CD4-positive, alpha-beta T cell treated with Interleukin-6 at 100 ng/mL for 8 hours (primary cell): ENCODE measurements around the gene SKAP1.

Source experiments
- DNase-seq: peaks from one replicate; pipeline ENCODE4 v3.0.0-alpha.2; 2020; ENCODE audit warnings: mixed read lengths, low spot score

SKAP1 gene

DNA sequence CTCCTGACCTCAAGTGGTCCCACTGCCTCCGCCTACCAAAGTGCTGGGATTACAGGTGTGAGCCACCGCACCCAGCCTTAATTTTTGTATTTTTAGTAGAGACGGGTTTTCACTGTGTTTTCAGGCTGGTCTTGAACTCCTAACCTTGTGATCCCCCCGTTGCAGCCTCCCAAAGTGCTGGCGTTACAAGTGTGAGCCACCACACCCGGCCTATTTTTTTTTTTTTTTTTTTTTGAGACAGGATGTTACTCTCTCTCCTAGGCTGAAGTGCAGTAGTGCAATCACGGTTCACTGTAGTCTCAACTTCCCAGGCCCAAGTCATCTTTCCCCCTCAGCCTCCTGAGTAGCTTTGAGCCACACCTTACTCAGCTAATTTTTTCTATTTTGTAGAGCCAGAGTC is 325.6 kb downstream of the SKAP1 start:
- no peak for DNase-seq

DNA sequence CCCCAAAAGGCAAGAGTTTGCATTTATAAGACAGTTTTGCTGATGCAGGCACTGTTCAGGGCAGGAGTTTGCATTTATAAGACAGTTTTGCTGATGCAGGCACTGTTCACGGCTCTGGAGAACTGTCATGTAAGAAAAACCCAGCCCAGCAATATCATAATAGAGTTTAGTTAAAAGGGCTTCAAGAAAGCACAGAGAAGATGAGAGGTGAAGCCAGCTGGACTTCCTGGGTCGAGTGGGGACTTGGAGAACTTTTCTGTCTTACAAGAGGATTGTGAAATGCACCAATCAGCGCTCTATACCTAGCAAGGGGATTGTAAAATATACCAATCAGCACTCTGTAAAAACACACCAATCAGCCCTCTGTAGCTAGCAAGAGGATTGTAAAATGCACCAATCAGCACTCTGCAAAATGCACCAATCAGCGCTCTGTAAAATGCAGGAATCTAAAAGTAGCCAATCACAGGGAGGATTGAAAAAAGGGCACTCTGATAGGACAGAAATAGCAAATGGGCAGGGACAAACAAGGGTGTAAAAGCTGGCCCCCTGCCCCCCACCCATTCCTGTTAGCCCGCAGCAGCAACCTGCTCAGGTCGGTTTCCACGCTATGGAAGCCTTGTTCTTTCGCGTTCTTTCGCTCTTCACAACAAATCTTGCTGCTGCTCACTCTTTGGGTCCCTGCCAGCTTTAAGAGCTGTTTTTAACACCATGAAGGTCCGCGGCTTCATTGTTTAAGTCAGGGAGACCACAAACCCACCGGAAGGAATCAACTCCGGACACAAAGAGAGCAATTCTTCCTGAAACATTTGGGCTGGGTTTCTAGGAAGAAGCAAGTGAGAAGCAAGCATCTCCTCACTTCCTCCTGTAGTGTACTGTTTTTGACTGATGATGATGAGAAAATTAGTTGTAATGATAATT is 327.0 kb downstream of the SKAP1 start:
- no peak for DNase-seq

DNA sequence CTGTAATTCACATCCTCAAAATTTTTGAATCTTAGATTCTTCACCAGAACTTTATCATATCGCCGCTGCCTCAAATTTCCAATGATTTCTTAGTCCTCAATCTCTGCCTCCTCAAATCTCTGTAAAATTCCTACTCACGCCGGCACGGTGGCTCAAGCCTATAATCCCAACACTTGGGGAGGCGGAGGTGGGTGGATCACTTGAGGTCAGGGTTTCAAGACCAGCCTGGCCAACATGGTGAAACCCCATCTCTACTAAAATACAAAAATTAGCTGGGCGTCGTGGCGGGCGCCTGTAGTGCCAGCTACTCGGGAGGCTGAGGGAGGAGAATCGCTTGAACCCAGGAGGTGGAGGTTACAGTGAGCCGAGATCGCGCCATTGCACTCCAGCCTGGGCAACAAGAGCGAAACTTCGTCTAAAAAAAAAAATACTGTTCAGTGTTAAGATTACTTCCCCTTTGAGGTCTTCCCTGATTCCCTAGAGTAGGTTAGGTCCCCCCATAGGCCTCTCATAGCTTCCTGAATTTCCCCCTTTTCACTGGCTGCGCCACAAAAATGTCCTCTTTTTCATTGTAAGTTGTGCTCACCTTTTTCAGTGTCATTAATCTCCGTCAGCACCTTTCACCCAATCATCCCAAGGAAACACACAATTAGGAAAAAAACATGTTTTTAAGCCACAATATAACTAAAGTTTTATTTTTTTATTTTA is 327.8 kb downstream of the SKAP1 start:
- no peak for DNase-seq

DNA sequence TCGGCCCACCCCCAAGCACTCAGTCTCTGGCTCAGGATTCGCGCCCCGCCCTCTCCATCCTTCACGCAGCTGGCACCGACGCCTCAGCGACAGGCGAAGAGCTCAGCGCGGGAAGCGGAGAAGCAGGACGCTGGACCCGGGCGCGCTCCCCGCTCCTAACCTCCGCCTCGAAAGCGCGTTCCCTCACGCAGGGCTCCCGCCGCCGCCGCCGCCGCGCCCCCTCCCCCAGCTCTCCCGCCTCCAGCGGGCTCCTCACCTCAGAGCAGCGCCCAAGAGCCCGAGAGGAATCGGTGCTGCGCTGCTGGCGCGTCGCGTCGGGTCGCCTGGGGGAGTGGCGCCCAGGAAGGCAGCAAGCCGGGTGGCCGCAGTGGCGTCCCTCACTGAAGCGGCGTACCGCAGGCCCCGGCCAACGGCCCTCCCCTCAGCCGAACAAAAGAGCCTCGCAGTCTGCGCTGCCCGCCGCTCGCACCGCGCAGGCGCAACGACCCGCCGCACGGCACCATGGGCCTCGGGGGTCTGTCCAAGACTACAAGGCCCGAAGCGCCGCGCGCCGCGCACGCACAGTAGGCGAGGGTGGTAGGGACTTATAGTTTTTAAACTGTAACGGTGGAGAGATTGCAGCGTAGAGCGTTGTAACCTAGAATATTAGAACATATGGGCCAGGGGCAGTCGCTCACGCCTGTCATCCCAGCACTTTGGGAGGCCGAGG is 328.8 kb downstream of the SKAP1 start, which contains the start of gene CBX1:
Gene CBX1 (minus strand): TSS at position 467 of the 709 bp plus-strand sequence. CDS start 24,474 bp downstream, outside the sequence.
- DNase-seq = peak; percentile 95

DNA sequence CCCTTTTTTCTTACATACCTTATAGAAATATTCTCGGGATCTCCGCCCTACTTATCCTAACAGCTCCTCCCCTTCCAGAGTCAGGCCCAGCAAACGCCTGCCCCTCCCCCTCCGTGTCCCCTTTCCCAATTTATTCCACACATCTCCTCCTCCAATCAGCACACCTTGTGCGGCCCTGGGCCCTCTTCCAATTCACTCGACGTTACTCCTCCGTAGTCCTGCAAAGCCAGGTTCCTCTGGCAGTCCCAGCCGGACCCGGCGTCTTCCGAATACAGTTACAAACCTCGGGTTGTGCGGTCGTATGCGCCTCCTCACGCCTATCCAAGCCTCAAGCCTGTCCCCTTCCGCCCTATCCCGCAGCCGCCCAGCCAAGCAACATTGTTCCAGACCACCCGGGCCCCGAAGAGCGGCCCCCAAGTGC is 329.4 kb downstream of the SKAP1 start:
- no peak for DNase-seq

DNA sequence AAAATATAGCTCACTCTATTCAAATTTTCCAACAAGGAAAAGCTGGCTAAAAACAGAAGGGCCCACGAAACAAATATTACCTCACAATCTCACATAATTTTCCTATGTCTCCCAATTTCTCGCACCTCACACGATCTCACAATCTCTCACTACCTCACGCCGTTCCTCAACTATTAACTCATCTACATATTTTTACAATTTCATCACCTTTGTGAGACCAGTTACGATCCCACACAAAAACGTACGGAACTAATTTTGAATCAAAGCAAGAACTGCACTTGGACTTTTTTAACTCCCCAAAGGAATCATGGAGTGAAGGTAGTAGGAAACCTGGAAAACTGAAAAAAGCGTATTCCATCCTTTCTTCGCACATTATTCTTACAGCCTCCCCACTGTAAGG is 329.9 kb downstream of the SKAP1 start:
- DNase-seq = no peak

DNA sequence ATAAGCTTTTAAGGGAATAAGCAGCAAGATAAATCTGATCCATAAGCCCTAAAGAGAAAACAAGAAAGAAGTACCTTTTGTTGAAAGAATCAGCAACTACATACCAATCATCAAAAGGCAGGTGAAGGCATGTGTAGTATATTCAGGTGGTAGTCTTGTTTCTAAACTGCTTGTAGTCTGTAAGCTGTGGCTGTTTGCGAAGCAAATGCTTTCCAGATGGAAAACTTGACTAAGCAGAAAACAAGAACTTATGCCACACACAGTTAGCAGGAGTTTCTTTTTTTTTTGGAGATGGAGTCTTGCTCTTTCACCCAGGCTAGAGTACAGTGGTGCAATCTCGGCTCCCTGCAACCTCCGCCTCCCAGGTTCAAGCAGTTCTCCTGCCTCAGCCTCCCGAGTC is 334.4 kb downstream of the SKAP1 start:
- DNase-seq = no peak

DNA sequence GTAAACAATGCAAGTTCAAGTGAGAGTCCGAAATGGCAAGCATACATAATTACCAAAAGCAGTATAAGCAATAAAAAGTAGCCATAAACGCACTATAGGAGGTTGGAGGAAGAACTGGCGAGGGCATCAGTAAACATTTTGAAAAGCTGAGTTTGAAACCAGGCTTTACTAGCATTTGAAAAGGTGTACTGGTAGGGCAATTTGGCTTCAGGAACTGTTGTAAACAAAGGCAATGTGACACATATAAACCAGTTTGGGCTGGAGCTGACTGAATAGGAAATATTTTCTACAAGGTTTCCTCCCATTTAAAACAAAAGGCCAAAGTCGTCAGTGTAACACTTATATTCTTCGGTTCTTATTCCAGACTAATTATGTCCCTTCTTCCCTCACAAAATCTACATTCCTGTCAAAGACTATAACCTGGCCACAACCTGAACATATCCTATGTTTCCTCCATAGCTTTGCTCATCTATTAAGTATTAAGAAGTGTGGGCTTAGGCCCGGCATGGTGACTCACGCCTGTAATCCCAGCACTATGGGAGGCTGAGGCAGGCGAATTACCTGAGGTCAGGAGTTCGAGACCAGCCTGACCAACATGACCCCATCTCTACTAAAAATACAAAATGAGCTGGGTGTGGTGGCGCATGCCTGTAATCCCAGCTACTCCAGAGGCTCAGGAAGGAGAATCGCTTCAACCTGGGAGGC is 336.5 kb downstream of the SKAP1 start:
- no peak for DNase-seq

DNA sequence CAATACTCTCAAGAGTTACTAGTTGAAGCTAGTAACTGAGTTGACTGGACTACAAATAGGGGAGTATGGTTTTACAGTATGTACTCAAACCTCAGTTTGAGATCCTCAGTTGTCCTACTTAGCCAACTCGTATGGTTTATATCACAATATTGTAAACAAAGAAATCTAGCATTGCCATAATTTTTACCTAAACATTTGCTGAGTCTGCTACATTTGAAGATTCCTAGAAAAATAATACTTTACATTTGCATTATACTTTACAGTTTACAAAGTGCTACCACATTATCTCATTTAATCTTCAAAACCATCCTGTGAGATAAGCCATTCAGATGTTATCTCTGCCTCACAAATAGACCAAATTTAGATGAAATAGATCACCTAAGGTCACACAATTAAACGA is 345.1 kb downstream of the SKAP1 start:
- DNase-seq = no peak
